ENCODE data around the gene OTUD4.
"Not testable (repeated sequence)": the region's sequence is repeated elsewhere in the genome, so short reads cannot be mapped to it uniquely, and the experiment has no call there.

The OTUD4 gene

DNA sequence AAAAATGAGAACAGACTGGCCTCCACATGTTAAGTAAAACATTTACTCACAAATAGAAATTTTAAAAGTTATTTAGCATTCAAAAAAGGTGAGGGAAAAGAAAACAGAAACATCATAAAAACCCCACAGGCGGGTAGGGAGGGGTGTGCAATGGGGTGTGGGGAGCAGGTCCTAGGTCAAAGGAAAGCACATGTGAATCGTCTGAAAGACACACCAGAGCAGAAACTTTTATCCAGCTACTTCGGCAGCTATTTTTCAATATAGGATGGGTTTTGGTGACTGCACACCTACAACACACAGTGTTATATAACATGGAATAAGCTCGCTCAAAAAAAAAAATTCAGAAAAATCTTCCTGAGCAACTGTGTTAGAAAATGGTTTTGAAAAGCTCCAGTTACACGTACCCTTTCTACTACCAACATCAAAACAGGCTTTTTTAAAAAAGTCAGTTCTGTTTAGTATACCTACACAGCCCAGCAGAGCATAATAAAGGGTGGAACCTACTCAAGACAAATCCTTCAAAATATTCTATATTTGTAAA, 1.6 kb downstream of the OTUD4 start:
- no peak for DNase-seq (ENCODE audit: low read depth)

DNA sequence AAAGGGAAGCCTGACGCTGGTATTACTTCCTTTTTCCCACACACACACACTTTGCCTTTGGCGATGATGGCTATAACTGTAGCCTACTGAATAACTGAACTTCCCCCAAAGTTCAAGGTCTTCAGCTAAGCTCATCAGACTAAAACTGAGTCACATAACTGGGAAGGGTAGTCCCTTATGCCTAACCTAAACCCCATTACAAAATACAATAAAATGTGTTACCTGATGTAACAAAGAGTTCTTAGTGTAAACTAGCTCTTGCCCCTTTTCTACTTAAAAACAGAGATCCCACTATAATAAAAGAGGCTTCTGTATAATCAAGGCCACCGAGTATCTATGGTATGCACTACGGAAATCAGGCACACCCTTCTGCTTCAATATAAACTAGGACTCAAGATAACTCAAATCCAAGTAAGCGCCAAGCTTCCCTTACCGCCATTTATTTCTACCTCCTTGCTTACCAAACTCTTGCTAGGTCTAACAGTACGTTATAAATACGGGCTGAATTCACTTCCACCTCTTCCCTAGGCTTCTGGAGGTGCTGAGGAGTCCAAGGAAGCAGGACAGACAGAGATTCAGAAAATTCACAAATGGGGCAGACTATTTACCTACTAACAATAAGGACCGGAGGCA, 2.4 kb downstream of the OTUD4 start:
- DNase-seq (ENCODE audit: low read depth), result no peak

DNA sequence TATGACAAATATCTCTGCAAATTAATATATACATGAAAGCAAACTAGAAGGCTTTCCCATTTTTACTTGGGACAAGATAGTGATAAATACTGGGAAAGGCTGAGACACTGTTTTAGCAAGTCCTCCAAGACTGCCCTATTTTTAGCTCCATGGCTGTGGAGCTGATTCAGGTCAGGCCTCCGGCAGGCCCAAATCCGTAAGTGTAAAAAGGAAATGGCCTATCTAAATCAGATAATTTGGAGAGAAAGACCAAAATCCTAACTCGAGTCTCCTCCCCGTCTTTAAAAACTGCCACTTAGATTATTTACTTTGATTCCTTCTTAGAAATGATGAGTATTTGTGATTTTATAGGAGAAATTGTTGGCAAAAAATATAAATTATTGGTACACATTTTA, 2.9 kb downstream of the OTUD4 start:
- no peak for DNase-seq (ENCODE audit: low read depth)

DNA sequence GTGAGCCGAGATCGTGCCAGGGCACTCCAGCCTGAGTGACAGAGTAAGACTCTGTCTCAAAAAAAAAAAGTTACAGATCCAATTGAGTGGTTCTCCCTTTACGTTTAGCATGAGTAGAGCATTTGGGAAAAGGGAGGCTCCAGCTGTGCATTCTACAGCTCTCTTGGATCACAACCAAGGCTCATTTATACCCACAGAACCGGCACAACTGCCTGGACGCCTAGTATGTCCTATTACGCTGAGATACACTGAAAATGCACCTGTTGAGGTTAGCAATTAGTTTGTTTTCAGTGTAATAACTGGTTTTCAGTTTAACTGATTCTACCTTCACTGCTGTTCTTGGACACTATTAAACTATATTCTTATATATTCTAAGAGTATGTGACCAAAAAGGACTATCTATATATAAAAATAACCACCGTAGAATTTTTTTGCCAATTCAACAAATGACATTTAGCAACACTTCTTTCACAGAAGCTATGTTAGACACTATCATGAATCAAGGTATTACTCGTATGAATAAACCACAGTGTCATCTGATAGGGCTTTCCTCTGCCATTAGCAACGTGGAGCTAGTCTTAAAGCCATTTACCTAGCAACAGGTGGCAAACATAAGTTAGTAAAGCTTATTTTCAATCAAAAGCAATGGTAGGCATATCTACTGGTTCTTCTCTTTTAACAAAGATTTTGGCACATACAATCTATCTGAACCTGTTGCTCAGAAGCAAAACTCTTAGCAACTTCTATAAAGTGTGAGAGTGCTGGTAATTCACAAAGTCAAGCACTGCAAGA, 3.6 kb downstream of the OTUD4 start:
- no peak for DNase-seq (ENCODE audit: low read depth)

DNA sequence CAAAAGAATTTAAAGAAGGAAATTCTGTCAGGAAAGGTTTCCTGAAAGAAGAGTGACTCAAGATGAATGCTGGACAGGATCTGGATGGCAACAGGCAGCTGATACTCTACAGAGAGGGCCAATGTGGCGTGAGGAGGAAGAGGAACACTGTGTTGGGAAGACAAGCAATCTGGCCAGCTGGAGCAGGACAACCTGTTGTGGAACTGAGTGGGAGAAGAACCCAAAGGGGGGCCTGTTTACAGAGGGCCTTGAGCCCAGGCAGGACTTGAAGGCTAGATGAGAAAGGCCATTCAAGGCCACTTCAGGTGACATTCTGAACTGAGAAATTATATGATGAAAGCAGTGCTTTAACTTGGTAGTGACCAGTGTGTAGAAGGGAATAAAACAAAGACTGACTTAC, 8.5 kb downstream of the OTUD4 start:
- DNase-seq (ENCODE audit: low read depth), result no peak

DNA sequence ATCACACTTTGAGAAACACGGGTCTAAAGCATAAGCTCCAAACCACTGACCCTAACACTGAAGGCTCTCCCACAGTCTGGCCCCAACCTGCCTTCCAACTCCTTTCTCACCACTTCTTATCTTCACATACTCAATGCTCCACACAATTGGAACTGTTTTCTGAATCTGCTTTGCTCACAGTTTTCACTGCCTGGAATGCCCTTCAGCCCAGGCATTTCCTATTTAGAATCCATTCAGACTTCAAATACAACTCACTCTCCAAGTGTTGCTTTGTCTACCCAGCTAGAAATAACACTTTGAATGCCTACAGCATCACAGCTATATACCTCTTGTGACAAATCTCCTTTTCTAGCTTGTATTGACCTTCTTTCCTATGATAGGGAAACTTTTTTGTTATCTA, 10.2 kb downstream of the OTUD4 start:
- DNase-seq (ENCODE audit: low read depth), result no peak

DNA sequence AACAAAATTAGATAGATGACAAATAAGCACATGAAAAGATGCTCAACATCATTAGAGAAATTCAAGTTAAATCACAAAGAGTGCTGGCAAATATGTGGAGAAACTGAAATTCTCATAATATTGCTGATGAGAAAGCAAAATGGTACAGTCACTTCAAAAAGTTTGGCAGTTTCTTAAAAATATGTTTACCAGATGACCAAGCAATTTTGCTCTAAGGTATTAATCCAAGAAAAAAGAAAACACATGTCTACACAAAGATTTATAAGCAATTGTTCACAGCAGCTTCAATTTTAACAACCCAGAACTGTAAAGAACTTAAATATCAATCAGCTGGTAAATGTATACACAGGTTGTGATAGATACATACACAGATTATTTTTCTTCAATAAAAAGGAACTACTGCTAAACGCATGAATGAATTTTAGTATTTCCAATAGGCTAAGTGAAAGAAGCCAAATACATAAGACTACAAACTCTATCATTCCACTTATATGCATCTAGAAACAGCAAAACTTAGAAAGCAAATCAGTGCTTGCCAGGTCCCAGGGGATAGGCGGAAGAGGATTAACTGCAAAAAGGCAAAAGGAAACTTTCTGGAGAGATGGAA, 11.7 kb downstream of the OTUD4 start:
- no peak for DNase-seq (ENCODE audit: low read depth)

DNA sequence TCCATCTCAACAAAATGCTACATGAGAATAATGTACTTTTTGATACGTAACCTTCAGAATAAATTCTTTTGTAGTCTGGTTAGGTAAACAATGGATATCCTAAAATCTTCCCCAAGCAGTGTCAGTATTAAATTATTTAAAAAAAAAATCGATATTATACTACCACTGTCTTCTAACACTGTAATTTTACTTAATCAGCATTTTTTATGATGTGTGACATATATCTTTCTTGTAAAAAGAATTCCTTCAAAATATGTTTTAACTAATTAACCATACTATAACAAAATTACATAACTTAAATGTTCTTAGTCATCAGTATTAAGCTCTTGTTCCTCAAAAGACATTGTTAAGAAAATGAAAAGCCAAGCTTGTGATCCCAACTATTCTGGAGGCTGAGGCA, 12.5 kb downstream of the OTUD4 start:
- DNase-seq (ENCODE audit: low read depth), result no peak

DNA sequence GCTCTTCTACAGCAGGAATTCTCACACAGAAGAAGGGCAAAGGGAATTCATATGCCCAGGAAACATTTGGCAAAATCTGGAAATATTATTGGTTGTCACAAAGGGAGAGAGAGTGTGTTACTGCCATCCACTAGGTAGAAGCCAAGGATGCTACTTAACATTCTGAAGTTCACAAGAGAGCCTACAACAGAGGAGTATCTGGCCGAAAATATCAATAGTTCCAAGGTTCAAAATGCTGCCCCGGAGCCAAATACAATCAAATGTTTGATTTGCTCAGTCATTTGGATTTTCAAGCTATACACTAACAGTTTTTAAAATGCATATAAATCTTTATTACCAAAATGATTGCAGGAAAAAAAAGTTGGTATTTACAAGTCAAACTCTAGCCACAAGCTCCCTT, 18.8 kb downstream of the OTUD4 start:
- no peak for DNase-seq (ENCODE audit: low read depth)

DNA sequence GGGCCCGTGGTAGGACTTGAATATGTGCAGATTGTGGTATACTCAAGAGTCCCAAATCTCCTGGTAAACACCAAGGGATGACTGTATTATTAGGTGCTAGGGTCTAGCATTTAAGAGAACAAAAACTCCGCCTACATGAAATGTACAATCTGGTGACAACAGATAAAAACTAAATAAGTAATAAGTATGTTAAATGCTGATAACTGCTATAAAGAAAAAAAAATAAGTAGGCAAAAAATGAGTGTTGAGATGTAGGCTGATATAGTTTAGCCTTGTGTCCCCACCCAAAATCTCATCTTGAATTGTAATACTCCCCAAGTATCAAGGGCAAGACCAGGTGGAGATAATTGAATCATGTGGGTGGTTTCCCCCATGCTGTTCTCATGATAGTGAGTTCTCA, 23.4 kb downstream of the OTUD4 start:
- DNase-seq (ENCODE audit: low read depth), result no peak

DNA sequence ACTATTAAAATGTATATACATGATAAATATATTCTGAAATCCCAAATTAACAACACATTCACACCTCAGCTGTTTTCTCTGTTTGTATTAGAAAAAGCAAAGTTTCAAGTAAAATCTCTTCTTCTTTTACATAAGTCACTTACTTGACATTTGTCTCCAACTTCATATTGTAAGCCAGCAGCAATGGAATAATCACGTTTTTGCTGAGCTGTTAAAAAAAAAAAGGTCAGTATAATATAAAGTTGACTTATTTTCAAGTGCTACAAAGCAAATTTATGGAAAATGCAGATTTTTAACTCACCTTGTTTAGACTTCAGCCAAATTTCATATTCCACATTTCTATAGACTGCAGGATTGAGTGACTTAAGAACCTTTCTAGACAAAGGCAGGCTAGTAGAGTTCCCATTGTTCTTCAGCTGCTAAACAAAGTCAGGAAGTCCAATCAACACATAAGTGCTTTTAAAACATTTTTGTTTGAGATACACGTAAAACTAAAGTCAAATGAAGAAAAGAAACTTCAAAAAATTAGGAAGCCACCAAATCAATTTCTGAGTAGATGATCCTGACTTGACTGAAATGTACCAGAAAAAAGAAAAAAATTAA, 25.0 kb downstream of the OTUD4 start:
- DNase-seq (ENCODE audit: low read depth), result no peak

DNA sequence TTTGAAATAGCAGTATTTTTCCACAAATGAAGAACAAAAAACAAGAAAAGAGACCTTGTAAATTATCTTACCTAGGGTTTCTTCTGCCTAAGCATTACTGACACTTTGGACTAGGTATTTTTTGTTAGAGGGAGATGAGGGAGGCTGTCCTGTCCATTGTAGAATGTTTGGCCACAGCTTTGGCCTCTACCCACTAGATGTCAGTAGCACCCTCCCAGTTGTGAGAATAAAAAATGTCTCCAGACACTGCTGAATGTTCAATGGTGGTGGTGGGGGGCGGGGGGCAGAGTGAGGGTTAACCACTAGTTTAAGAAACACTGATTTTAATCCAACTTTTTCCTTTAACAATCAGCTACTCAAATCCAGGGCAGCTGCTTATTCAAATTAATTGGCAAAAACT, 25.8 kb downstream of the OTUD4 start:
- no peak for DNase-seq (ENCODE audit: low read depth)

DNA sequence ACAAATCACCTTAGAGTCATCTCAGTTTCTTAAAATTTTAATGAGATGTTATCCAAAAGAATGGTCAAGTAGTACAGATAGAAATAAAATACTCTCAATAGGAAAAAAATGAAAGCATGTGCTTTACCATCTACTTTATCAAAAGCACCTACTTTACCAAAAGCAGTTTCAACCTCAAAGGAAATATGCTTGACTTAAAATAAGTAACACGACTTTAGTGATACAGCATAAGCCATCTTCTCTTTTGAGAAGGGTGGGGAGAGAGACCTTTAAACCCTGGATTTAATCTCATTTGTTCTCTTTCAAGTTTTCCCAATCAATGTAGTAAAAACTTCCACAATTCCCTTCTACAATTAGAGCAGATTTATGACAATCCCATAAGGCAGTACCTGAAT, 26.5 kb downstream of the OTUD4 start:
- no peak for DNase-seq (ENCODE audit: low read depth)

DNA sequence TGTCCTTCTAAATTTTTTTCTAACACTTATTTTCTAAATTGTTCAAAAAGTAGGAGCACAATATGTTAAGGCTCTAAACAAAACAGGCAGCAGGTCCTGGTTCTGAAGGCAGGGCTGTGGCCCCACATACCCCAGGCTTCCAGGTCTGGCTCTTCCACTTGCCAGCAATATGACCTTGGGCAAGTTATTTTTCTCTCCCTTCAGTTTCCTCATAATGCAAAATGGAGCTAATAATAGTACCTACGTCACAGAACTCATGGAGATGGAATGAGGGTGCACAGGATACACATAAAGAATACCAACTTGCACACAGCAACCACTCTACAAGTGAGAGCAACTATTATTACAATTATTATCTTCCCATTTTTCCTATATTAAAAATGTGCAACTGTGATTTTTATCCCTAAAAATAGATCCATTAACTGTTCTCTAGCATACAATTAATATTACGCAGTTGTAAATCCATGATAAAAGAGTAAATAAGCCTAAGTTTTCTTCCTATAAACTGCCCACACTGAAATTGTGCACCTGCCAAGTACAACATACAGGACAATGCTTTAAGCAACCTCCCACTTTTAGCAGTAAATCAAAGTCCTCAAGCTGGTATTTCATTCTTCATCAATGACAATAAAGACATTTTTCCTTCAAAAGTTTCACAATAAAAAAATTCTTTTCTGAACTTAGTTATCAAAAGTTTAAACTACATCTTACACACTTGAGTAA, 27.0 kb downstream of the OTUD4 start:
- no peak for DNase-seq (ENCODE audit: low read depth)

DNA sequence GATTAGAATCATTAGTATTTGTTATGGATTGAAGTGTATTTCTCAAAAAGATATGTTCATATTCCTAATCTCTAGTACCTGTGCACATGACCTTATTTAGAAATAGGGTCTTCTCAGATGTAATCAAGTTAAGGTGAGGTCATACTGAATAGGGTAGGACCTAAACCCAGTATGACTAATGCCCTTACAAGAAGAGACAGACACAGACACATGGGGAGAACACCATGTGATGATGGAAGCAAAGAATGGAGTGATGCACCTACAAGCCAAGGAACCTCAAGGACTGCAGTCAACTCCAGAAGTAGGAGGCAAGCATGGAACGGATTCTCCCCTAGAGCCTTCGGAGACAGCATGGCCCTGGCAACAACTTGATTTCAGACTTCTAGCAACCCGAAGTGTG, 31.4 kb downstream of the OTUD4 start:
- no peak for DNase-seq (ENCODE audit: low read depth)

DNA sequence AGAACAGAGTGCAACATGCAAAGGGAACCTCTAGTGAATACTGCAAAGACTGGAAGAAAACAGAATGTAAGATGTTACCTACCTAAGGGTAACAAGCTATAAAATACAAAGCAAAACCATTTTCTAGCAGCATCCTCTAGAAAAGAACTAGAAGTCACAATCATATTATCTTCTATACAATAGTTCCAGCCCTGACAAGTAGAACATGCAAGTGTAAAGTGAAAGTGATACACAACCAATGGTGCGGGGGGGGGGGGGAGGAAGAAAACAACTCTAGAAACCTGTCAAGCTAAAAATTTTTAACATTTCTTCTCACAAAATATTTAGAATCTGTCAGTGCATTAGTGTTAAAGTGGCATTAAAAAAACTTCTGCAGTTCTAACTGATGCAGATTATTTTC, 44.2 kb downstream of the OTUD4 start:
- not testable (repeated sequence) for DNase-seq (ENCODE audit: low read depth)

DNA sequence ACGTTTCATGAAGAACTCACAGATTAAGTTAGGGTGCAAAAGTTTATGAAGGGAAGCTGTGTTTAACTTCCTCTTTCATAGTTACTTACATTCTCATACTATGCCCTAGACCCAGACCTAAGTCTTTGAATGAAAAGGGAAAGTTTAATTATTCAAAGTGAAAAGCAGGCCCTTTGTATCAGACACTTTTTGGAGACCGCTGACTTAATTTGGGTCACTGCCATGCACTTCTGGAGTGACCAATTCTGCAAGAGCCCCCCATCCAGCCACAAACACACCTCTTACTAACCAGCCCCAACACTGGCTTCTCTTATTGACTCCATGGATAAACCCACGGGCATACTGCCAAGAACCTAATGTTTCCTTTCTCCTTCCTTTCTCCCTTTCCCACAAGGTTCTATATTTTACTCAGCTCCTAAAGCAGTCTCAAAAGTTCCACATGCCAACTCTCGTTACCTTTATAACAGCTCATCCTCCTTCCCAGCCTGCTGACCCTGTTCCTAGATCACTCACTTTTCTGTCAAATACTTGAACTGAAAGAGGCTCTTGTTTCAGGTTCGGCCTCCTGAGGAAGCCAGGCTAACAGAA, 47.8 kb downstream of the OTUD4 start:
- DNase-seq (ENCODE audit: low read depth), result no peak

DNA sequence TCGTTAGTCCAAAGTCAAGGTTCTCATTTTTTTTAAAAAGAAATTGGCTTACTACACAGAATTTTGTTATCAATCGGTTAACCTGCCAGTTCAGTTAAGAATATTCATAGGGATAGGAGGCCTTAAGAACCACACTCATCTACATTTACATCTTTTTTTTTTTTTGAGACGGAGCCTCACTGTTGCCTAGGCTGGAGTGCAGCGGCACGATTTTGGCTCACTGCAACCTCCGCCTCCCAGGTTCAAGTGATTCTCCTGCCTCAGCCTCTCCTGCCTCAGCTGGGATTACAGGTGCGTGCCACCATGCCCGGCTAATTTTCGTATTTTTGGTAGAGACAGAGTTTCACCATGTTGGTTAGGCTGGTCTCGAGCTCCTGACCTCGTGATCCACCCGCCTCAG, 48.5 kb downstream of the OTUD4 start:
- DNase-seq (ENCODE audit: low read depth), result no peak

DNA sequence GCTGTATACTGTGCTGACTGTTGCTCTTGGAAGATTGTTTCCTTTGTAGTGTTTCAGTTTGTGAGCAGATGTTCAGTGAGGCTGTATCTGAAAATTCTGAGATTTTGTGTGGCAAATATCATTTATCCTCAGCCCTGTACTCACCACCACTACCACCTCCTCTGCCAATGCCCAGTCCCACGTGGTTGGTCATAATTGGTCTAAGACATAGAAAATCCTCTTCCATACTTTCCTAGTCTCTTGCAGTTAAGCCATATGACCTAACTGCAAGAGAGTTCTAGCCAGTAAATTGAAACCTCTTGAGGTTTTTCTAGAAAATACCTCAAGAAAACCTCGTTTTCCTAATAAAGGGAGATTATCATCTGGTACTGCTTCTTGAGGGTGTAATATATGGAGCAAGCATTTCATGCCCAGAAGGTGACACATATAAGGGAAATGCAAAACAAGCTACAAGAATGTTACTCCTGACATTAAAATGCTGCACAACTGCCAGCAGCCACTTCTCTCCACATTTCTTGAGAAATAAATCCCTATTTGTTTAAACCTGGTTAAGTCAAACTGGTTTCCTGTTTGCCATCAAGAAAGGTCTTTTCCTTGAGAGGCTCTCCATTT, 49.5 kb downstream of the OTUD4 start:
- no peak for DNase-seq (ENCODE audit: low read depth)

DNA sequence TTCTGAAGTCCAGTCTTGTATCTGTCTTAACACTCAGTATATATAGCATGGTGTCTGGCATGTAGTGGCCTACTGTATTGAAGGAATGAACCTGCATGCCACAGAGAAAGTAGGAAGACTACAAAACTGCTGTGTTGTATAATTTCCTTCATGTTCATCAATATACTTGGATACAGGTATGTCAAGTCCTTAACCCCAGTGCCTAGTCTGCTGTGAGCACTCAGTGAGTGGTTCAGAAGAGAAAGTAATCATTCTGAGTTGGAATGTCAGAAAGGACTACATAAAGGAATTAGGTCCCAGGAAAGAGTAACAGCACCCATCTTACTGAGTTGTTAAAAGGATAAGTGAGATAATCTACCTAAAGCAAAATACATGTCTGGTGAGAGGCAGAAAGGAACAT, 50.3 kb downstream of the OTUD4 start:
- DNase-seq (ENCODE audit: low read depth), result no peak

DNA sequence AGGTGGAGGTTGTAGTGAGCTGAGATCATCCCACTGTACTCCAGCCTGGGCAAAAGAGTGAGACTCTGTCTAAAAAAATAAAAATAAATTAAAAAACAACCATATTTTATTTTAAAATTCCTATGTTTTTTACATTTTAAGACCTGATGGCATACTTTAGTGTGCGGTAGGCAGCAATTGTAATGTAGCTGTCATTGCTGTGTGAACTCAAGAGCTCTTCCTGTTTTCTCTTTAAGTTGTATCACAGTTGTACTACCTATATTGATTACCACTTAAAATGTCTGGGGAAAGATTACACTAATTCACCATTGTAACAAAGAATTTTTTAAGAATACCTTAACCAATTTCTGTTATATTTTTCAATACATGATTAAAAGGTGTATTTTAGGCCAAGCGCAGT, 55.0 kb downstream of the OTUD4 start:
- no peak for DNase-seq (ENCODE audit: low read depth)
